ENCODE data around the gene CDC25B. TPM values are rescaled to one million over a fixed set of nuclear protein-coding genes. Genes with fewer than 3 reads are reported as not detected.
A peak's percentile ranks its signal among the peaks of the same experiment; 100 is the strongest.

The CDC25B gene
- total and polyA plus RNA-seq, 2 of the 13 experiments (the other 11 are each of a cell fraction or from before 2014, with no cell fraction given), result 14.5 to 19.4 TPM

- TF ChIP-seq ZNF562 (CRISPR knock-in tag; IDR thresholded peaks at IDR 0.05; ENCODE audit: borderline replicate concordance), result no peak
- no peak for TF ChIP-seq MED8 (CRISPR knock-in tag; IDR thresholded peaks at IDR 0.05; ENCODE audit: insufficient replicate concordance)
- no peak for TF ChIP-seq MEIS1 (CRISPR knock-in tag; IDR thresholded peaks at IDR 0.05; ENCODE audit: borderline replicate concordance)
- TF ChIP-seq ZNF512 (CRISPR knock-in tag; IDR thresholded peaks at IDR 0.05), result no peak
- TF ChIP-seq, protein P1, sequence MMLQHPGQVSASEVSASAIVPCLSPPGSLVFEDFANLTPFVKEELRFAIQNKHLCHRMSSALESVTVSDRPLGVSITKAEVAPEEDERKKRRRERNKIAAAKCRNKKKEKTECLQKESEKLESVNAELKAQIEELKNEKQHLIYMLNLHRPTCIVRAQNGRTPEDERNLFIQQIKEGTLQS (CRISPR knock-in tag; IDR thresholded peaks at IDR 0.05), result peak; percentile 62
- TF ChIP-seq ZIK1 (CRISPR knock-in tag; IDR thresholded peaks at IDR 0.05; ENCODE audit: borderline replicate concordance, low read depth), result peak; percentile 68; the same call in 1 of the 2 replicates
- TF ChIP-seq EEA1 (CRISPR knock-in tag; IDR thresholded peaks at IDR 0.05; ENCODE audit: borderline replicate concordance), result peak; percentile 59; the same call in 1 of the 2 replicates
- no peak for TF ChIP-seq FLYWCH1 (CRISPR knock-in tag; IDR thresholded peaks at IDR 0.05)
- 0 out of 2 replicates have a peak, but pooled peaks have one; percentile 42 for TF ChIP-seq ZNF546 (CRISPR knock-in tag; conservative IDR thresholded peaks at IDR 0.05)
- no peak for TF ChIP-seq ZNF678 (CRISPR knock-in tag; IDR thresholded peaks at IDR 0.05)
- 0 out of 2 replicates have a peak, but pooled peaks have one; percentile 45 for TF ChIP-seq PPARG (CRISPR knock-in tag; conservative IDR thresholded peaks at IDR 0.05)
- TF ChIP-seq POLR2G (IDR thresholded peaks at IDR 0.05; ENCODE audit: low read depth, low read length), result peak; percentile 63
- TF ChIP-seq ZNF33A (CRISPR knock-in tag; IDR thresholded peaks at IDR 0.05; ENCODE audit: borderline replicate concordance), result no peak
- TF ChIP-seq NFATC3 (CRISPR knock-in tag; IDR thresholded peaks at IDR 0.05), result no peak
- no peak for TF ChIP-seq ZNF510 (CRISPR knock-in tag; IDR thresholded peaks at IDR 0.05; ENCODE audit: low read depth)
- TF ChIP-seq E2F1 (CRISPR knock-in tag; IDR thresholded peaks at IDR 0.05), result no peak
- peak; percentile 67; the same call in 1 of the 2 replicates for TF ChIP-seq REPIN1 (CRISPR knock-in tag; IDR thresholded peaks at IDR 0.05; ENCODE audit: borderline replicate concordance, low read depth)
- TF ChIP-seq, protein P2, sequence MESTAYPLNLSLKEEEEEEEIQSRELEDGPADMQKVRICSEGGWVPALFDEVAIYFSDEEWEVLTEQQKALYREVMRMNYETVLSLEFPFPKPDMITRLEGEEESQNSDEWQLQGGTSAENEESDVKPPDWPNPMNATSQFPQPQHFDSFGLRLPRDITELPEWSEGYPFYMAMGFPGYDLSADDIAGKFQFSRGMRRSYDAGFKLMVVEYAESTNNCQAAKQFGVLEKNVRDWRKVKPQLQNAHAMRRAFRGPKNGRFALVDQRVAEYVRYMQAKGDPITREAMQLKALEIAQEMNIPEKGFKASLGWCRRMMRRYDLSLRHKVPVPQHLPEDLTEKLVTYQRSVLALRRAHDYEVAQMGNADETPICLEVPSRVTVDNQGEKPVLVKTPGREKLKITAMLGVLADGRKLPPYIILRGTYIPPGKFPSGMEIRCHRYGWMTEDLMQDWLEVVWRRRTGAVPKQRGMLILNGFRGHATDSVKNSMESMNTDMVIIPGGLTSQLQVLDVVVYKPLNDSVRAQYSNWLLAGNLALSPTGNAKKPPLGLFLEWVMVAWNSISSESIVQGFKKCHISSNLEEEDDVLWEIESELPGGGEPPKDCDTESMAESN (CRISPR knock-in tag; conservative IDR thresholded peaks at IDR 0.05), result peak; percentile 82; the same call in 1 of the 2 replicates
- TF ChIP-seq NFYC (CRISPR knock-in tag; IDR thresholded peaks at IDR 0.05), result no peak
- TF ChIP-seq ZNF605 (CRISPR knock-in tag; IDR thresholded peaks at IDR 0.05), result peak; percentile 25; the same call in 1 of the 2 replicates
- no peak for TF ChIP-seq SMYD3 (CRISPR knock-in tag; IDR thresholded peaks at IDR 0.05)
- no peak; the same call in 1 of the 2 replicates for TF ChIP-seq TAF1 (CRISPR knock-in tag; IDR thresholded peaks at IDR 0.05)
- TF ChIP-seq ZNF563 (CRISPR knock-in tag; IDR thresholded peaks at IDR 0.05), result peak; percentile 82; the same call in 1 of the 2 replicates
- TF ChIP-seq NONO (IDR thresholded peaks at IDR 0.05), result no peak
- peak; percentile 96 for TF ChIP-seq NONO (CRISPR knock-in tag; conservative IDR thresholded peaks at IDR 0.05)
Observed at GRCh38 chr20:3749689-3750531, 46.2 kb upstream of the CDC25B start (continued).

All from HepG2 (cell line).